Mesothelial cell of epicardium (in vitro differentiated cells): ENCODE measurements around the gene WDR38. TPM values are rescaled to one million over a fixed set of nuclear protein-coding genes. Genes with fewer than 3 reads are reported as not detected.

Experiments used
- DNase-seq, 2 experiments: peaks; one replicate each; pipeline ENCODE4 v3.0.0; 2021; ENCODE audit warnings: low spot score in 2 of 2; ENCODE audit not compliant: unreplicated experiment in 2 of 2
- H3K27ac Mint-ChIP-seq: 2 replicates; pipeline ENCODE4 v1.8.0; 2021; ENCODE audit warnings: mixed read lengths
- H3K27me3 Mint-ChIP-seq: 2 replicates; pipeline ENCODE4 v1.8.0; 2021; ENCODE audit warnings: low read depth, mixed read lengths
- H3K36me3 Mint-ChIP-seq: 2 replicates; pipeline ENCODE4 v1.8.0; 2021; ENCODE audit warnings: mixed read lengths
- H3K4me1 Mint-ChIP-seq: 2 replicates; pipeline ENCODE4 v1.8.0; 2021; ENCODE audit warnings: mixed read lengths
- H3K4me3 Mint-ChIP-seq: 2 replicates; pipeline ENCODE4 v1.8.0; 2021; ENCODE audit warnings: mild to moderate bottlenecking, moderate library complexity, mixed read lengths
- H3K9me3 Mint-ChIP-seq: 2 replicates; pipeline ENCODE4 v1.8.0; 2021; ENCODE audit warnings: mixed read lengths
- total RNA-seq: library from RNA; stranded (reverse); gene quantifications from 3 replicates; pipeline ENCODE4 v1.2.1, GENCODE V29; 2021
- TF ChIP-seq, protein P1 (sequence below): fragments of 200-600 bp; sonication (generic); IDR thresholded peaks from one replicate; pipeline ENCODE4 v1.5.0; 2021; ENCODE audit warnings: antibody characterized with exemption; ENCODE audit not compliant: unreplicated experiment

The WDR38 gene
- total RNA-seq, 1 donor from 2014 or later: not detected

GRCh38 chr9:124846969-124847368 is 6.3 kb upstream of the WDR38 start:
- TF ChIP-seq, protein P1, sequence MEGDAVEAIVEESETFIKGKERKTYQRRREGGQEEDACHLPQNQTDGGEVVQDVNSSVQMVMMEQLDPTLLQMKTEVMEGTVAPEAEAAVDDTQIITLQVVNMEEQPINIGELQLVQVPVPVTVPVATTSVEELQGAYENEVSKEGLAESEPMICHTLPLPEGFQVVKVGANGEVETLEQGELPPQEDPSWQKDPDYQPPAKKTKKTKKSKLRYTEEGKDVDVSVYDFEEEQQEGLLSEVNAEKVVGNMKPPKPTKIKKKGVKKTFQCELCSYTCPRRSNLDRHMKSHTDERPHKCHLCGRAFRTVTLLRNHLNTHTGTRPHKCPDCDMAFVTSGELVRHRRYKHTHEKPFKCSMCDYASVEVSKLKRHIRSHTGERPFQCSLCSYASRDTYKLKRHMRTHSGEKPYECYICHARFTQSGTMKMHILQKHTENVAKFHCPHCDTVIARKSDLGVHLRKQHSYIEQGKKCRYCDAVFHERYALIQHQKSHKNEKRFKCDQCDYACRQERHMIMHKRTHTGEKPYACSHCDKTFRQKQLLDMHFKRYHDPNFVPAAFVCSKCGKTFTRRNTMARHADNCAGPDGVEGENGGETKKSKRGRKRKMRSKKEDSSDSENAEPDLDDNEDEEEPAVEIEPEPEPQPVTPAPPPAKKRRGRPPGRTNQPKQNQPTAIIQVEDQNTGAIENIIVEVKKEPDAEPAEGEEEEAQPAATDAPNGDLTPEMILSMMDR: no peak
- no peaks in the 10 kb centered on the region for H3K9me3 Mint-ChIP-seq
- no peak overlapping the region for H3K27ac Mint-ChIP-seq
- no peaks in the 10 kb centered on the region for H3K27me3 Mint-ChIP-seq
- DNase-seq: no peak
- H3K4me1 Mint-ChIP-seq: peaks cover 14% of the 10 kb centered on the region
- H3K4me3 Mint-ChIP-seq: no peak overlapping the region
- H3K36me3 Mint-ChIP-seq: no peaks in the 10 kb centered on the region

DNA sequence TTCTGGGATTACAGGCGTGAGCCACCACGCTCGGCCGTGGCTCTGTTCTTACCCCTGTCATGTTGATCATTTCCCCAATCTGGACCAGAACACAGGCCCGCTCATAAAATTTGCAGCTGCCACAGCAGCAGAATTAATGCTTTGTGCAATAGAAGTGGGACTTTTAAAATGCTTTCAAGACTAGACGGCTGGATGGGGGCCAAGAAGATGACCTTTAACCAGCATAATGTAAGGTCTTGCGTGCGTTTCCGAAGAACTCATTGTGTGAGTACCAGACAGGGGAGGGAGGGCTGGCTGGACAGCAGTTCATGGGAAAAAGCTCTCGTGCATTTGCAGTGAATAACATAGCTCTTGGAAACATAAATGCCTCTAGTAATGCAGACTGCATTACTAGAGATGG is 3.5 kb upstream of the WDR38 start:
- Mint-ChIP-seq H3K4me3 (no peak overlapping the region), H3K27ac (no peak overlapping the region), H3K36me3 (no peaks in the 10 kb centered on the region), H3K9me3 (no peaks in the 10 kb centered on the region), H3K4me1 (peaks cover 17% of the 10 kb centered on the region), H3K27me3 (no peaks in the 10 kb centered on the region)
- no peak for DNase-seq
- TF ChIP-seq, protein P1: no peak

DNA sequence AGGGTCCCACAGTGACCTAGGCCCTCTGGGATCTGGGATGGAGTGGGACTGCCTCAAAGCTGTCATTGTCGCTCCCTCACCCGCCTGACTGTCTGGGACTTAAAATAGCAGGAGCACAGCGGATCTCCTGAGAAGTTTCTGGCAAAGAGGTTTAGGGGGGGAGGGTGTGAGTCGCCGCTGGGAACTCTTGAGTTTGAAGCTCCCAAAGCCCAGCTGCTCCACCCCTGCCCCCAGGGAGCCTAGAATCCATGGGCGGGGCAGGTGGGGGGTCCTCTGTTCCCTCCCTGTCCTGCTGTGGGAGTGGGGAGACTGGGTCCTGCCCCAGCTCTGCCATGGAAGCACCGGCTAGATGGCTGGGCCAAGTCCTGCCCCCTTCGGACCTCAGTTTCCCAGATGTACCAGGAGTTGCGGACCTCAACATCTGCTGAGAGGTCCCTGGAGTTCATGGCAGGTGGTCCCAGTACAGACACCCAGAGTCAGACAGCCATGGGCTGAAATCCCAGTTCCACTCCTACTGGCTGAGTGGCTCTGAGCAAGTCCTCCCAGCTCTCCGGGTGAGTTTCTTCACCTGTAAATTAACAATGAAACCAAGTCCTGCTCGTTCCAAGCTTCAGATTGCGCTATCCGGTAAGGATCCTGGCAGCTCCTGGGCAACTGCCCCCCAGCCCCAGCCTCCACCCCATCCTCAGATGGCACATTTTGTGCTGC is 985 bp upstream of the WDR38 start:
- Mint-ChIP-seq H3K9me3 (no peaks in the 10 kb centered on the region), H3K36me3 (no peaks in the 10 kb centered on the region), H3K27ac (no peak overlapping the region), H3K4me3 (peak overlapping the region; percentile 66), H3K27me3 (no peaks in the 10 kb centered on the region), H3K4me1 (peaks cover 17% of the 10 kb centered on the region)
- no peak for DNase-seq
- TF ChIP-seq, protein P1: no peak

DNA sequence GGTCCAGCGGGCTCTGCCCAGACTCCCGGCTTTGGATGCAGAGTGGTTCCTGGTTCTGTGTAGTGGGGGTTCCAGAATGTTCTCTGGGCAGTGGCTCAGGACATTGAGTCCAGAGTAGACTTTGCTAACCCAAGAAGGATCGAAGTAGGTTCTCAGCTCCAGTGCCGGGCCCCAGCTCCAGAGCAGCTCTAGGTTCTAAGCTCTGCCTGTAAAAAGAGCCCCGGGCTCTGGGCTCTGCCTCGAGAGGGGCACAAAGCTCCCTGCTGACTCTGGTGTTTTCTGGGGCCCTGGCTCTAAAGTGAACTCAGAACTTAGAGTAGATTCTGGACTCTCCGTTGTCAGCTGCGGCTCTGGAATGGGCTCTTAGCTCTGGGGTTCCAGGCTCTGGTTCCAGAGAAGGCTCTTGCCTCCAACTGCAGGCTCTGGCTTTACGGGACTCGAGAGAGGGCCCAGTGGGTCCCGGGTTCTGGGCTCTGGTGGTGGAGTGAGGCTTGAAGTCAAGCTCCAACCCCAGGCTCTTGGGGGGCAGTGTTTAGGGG is 414 bp downstream of the WDR38 start:
- H3K36me3 Mint-ChIP-seq: no peaks in the 10 kb centered on the region
- H3K9me3 Mint-ChIP-seq: no peaks in the 10 kb centered on the region
- DNase-seq: no peak
- H3K27ac Mint-ChIP-seq: no peak overlapping the region
- no peaks in the 10 kb centered on the region for H3K27me3 Mint-ChIP-seq
- TF ChIP-seq, protein P1: no peak
- peaks cover 17% of the 10 kb centered on the region for H3K4me1 Mint-ChIP-seq
- H3K4me3 Mint-ChIP-seq: peak overlapping the region; percentile 66

- Mint-ChIP-seq H3K27me3 (no peaks in the 10 kb centered on the region), H3K36me3 (no peaks in the 10 kb centered on the region), H3K27ac (no peak overlapping the region), H3K4me1 (peaks cover 17% of the 10 kb centered on the region), H3K9me3 (no peaks in the 10 kb centered on the region), H3K4me3 (no peak overlapping the region)
- no peak for DNase-seq
- TF ChIP-seq, protein P1: no peak
These were observed 901 bp downstream of the WDR38 start for GRCh38 chr9:124854161-124854560.
